Raji (cell line): Measurements from ENCODE around the gene SUV39H1.

Experiments
- POLR2A ChIP-seq: IDR thresholded peaks from 2 replicates; pipeline ENCODE4 v1.6.1; 2011; ENCODE audit warnings: low read depth, low read length, control low read depth; ENCODE audit not compliant: insufficient read depth

SUV39H1 gene, protein sequence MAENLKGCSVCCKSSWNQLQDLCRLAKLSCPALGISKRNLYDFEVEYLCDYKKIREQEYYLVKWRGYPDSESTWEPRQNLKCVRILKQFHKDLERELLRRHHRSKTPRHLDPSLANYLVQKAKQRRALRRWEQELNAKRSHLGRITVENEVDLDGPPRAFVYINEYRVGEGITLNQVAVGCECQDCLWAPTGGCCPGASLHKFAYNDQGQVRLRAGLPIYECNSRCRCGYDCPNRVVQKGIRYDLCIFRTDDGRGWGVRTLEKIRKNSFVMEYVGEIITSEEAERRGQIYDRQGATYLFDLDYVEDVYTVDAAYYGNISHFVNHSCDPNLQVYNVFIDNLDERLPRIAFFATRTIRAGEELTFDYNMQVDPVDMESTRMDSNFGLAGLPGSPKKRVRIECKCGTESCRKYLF

DNA sequence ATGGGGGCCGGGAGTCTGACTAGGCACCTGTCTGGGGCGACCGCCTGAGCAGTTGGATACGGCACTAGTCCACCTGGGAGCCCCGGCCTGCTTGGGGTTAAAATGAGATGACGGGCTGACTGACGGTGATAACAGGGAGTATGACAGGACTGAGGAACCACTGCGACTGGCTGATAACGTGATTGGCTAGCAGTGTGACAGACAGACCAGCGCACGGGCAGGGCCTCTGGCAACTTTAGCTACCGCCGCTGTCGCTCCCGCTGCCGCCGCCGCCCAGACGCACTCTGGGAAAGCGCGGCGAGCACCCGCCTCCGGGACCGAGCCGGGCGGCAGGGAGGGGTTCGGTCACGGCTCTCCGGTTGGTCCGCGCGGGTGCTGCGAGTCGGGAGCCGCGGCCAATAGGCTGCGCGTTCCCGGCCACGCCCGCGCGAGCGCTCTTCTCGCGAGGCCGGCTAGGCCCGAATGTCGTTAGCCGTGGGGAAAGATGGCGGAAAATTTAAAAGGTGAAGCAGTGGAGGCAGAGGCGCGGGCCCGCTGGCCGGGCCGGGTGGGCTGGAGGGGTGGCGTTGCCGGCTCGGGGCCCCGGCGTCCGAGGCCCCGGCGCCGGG lies at the start of gene SUV39H1:
Gene SUV39H1, plus strand, starts transcription at position 434 of the 608 bp plus-strand sequence. Its CDS starts 51 bp downstream, at position 485.
- TF ChIP-seq POLR2A: peak; percentile 78

GRCh38 chrX:48648336-48648751 lies 48.2 kb upstream of the SUV39H1 start:
- TF ChIP-seq POLR2A: no peak

DNA sequence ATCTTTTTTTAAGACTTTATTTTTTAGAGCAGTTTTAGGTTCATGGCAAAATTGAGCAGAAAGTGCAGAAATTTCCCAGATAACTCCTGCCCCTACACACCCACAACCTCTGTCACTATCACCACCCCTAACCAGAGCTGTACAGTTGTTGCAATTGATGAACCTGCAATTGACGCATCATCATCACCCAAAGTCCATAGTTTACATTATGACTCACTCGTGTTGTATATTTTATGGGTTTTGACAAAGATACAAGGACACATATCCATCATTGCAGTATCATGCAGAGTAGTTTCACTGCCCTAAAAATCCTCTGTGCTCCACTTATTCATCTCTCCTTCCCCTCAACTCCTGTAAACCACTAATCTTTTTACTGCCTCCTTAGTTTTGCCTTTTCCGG lies 47.4 kb upstream of the SUV39H1 start:
- no peak for TF ChIP-seq POLR2A

DNA sequence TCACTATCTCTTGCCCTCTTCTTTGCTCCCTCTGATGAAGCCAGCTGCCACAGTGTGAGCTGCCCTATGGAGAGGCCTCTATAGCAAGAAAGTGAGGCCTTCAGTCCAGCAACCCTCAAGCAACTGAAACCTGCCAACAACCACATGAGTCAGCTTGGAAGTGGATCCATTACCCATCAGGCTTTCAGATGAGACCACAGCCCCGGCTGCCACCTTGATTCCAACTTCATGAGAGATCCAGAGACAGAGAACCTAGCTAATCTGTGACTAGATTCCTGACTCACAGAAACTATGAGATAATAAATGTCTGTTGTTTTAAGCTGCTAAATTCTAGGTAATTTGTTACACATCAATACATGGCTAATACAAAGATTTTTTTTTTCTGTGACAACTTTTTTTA lies 33.3 kb upstream of the SUV39H1 start:
- TF ChIP-seq POLR2A: no peak

DNA sequence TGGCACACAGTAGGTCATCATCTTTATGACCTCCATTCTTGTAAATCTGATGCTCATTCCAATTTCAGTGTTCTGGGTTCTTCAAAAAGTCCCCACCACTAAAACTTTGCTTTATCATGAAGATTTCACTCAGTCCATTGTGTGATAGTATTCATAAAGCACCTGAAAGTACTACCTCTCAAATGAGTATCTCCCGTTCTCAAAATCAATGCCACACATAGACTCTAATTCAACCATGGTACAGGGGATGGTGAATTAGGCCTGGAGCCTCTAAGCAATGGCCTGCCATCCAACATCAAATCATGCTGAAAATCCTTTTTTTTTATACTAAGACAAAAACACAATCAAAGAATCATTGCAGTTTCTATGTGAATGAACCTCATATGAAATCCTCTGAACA lies 32.4 kb upstream of the SUV39H1 start:
- TF ChIP-seq POLR2A: no peak

GRCh38 chrX:48665991-48666390 lies 30.5 kb upstream of the SUV39H1 start:
- no peak for TF ChIP-seq POLR2A

DNA sequence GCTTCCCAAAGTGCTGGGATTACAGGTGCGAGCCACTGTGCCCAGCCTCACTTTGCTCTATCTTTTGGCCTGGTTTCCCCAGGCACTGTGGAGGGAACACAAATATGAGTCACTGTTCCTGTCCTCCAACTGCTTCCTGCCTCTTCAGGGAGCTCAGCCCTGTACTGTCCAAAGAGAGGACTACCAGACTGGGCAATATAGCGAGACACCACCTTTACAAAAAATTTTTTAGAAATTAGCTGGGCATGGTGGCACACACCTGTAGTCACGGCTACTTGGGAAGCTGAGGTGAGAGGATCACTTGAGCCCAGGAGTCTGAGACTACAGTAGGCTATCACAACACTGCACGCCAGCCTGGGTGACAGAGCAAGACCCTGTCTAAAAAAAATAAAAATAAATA lies 29.9 kb upstream of the SUV39H1 start:
- no peak for TF ChIP-seq POLR2A

GRCh38 chrX:48667509-48667908 lies 29.0 kb upstream of the SUV39H1 start:
- no peak for TF ChIP-seq POLR2A

DNA sequence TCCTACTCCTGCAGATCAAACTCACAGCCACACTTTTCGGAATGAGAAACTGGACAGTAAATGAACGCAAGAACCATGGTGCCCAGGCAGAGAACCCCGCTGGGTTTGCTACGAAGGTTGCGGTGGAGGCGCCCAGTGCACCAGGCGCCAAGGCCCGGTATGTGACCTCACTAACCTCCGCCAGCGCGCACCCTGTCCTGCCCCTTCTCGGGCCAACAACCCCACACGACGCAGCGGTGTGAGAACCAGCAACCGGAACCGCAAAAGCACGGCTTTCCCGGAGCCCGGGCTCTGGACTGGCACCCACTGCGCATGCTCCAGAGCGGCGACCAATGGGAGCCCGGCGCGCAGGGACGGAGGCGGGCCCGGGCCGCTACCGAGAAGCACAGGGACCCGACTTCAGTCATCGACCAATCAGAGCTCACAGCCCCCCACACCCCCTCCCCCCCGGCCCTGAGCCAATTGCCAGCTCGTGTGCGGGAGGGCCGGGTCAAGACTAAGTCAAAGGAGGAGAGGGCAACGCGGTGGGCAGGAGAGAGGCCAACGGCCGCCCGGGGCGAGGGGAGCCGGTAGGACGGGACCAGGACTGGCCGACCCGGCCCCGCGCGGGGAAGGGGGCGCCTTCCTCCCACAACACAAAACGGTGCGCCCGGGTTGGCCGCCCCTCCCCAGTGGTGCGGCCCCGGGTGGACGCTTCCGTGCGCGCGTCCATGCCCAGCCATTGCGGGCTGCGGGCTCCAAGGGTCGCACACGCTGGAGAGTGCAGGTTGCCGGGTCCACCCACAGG lies 20.2 kb upstream of the SUV39H1 start:
- peak; percentile 77 for TF ChIP-seq POLR2A

- TF ChIP-seq POLR2A: peak; percentile 36
Measured at GRCh38 chrX:48676893-48677270, 19.7 kb upstream of the SUV39H1 start.

DNA sequence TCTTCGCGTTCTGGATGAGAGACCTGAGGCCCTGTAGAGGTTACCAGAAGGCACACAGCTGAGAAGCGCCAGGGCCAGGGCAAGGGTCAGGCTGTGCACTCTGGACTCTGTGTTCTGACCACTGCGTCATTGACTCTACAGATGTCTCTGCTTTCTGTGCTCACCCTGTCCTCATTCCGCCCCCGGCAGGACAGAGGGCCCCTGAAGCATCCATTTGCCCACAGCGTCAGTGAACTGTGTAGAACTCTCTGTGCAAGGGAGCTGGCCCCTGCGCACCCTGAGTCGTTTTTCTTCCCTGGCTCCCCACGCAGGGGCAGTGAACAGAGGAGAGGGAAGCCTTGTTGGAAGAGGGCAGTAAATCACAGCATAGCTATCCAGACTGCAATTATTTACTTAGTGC lies 19.0 kb upstream of the SUV39H1 start:
- TF ChIP-seq POLR2A: no peak

- 0 out of 2 replicates have a peak, but pooled peaks have one; percentile 16 for TF ChIP-seq POLR2A
Measured at GRCh38 chrX:48680467-48680866, 16.1 kb upstream of the SUV39H1 start.

DNA sequence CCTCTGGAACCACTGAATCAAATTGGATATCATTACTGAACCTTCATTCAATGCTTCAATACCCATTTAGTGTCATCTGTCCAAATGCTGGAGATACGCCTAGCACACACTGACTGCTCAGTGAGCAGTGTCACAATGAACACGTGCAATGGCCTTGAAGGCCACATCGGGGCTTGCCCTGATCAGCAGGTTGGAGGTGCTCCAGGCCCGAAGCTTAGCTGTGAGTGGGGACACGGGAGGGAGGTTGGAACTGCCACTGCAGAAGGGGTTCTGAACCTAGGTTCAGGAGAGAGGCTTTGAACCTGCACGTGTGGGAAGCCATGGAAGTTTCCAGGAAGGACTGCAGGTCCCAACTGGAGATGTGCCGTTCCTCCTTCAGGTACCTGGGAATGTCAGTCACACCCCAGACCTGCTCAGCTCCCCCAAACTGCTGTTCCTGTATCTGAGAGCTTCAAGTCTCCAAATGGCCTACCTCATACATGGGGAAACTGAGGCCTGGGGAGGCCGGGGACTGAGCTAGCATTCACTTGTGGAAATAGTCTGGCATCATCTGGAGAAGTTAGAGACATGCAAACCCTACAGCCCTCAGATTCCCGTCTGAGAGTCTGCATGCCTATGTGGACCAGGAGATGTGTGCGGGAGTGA lies 14.9 kb upstream of the SUV39H1 start:
- no peak; the same call in 1 of the 2 replicates for TF ChIP-seq POLR2A

DNA sequence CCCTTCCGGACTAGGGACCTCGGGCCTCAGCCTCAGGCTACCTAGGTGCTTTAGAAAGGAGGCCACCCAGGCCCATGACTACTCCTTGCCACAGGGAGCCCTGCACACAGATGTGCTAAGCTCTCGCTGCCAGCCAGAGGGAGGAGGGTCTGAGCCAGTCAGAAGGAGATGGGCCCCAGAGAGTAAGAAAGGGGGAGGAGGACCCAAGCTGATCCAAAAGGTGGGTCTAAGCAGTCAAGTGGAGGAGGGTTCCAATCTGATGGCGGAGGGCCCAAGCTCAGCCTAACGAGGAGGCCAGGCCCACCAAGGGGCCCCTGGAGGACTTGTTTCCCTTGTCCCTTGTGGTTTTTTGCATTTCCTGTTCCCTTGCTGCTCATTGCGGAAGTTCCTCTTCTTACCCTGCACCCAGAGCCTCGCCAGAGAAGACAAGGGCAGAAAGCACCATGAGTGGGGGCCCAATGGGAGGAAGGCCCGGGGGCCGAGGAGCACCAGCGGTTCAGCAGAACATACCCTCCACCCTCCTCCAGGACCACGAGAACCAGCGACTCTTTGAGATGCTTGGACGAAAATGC lies 13.0 kb upstream of the SUV39H1 start, which contains the start of gene WAS:
Gene WAS, plus strand, starts transcription at position 389 of the 572 bp plus-strand sequence. Its CDS starts 55 bp downstream, at position 444.
- peak; percentile 70 for TF ChIP-seq POLR2A

GRCh38 chrX:48684134-48684533 lies 12.4 kb upstream of the SUV39H1 start:
- TF ChIP-seq POLR2A: no peak
